Activated CD4-positive, CD25-positive, alpha-beta regulatory T cell (primary cell): Measurements from ENCODE around the gene TDRKH.

ENCODE experiments used
- DNase-seq, 4 experiments: peaks; one replicate each; lab custom pipeline; 2025; lab: John Stamatoyannopoulos, UW

TDRKH gene

DNA sequence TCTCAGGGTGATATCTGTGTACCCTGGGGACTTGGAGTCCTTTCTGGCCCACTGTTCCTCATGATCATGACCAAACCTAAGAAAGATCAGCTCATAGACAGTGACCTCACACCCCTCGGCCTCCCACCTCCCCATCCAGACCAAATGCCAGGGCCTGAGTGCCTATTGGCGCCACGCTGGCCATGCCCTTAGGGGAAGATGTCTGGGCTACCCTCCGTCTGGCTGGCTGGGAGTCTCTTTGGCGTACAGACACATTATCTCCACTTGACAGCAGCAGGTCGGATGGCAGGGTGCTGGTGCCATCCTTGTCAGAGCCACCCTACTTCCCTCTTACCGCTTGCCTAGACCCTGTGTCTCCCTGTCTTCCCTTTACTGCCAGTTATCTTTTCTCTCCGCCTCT is 32.9 kb upstream of the TDRKH start:
- DNase-seq: no peak

DNA sequence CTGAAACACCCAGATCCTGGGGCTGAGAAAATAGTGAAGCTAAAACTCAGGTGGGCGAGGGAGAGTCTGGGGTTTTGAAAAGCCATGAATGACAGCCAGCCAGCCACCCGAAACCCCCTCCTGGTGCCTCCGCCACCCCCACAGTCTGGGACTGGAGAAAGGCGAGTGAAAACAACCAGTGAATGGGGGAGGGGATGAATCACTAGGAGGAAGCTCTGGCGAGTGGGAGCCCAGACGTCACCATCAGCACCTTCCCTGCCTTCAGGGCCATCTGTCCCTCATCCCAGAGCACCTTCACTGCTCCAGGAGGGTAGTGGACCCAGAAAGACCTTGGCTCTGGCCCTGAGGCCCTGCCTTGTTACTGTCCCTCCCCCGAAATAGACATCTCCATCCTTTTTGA is 32.1 kb upstream of the TDRKH start:
- no peak for DNase-seq

- DNase-seq: no peak
Measured at GRCh38 chr1:151820940-151821339, 30.6 kb upstream of the TDRKH start.

DNA sequence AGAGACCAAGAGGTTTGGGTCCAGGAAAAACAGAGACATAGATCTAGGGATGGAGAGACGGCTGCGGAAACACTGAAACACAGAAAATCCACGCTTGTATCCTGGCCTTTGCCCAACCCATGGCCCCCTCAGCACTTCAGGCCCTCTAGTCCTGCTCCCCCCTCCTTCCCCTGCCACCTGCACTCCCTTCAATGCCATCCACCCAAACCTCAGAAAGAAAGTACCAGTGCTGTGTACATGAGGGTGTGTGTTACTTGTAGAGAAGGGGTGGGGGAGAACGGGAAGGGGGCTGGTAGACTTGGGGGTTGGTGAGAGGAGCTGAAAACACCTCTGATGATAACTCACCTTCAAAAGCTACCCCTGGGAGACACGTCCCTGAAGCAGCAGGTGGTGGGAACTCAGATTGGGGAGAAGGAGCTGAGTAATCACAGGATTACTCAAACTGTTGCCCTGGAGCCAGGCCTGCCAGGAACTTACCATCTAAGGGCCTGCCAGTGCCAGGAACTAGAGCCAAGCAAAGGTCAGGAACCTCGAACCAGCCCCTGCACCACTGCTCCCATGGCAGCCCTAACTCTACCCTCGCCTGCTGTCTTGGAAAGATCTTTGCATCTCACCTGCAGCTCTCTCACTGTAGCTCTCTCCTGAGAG is 29.8 kb upstream of the TDRKH start:
- no peak for DNase-seq

GRCh38 chr1:151819227-151819835 is 29.0 kb upstream of the TDRKH start:
- no peak for DNase-seq

DNA sequence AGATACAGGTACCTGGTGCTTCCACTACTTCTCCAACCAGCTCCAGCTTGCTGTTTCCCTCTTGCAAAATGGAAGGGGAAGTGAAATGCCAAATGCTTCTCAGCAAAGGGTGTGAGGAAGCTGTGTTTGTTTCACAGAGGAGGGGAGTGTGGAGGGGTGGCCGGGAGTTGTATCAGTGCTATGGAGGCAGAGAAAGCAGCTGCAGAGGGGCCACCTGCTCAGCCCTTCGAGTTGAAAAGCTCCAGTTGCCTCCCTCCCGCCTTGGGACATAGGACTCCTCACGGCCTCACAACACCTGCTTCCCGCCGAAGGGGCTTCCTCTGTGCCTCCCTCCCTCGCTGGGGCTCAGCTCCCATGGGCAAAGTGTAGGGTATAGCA is 27.0 kb upstream of the TDRKH start:
- DNase-seq: no peak

- DNase-seq: no peak
Measured at GRCh38 chr1:151816548-151817352, 26.4 kb upstream of the TDRKH start.

DNA sequence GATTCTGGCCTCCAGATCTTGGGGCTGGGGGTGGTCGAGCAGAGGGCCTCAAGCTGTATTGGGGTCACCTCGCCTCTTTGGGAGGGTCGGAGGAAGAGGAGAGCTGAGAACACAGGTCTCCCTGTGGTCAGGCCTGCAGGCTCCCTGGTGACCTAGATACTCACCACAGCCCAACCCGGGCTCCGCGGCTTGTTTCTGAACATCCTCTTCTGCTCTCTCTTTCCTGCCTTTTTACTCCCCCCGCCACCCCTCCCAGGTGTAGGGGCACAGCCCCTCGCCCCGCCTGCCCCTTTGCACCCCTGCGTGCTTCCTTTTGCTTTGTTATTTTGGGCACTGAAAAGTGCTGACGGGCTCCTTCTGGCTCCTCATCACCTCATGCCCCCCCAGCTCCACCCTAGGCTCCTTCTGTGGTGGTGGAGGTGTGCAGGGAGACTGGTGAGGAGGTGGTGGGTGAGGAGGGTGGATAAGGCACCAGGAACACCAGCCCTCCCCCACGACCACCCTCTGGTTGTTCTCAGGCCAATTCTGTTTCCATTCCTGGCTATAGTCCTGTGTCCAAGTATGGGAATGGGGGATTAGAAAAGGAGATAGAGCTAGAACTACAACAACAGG is 25.5 kb upstream of the TDRKH start:
- no peak for DNase-seq

- no peak for DNase-seq
Measured at GRCh38 chr1:151814971-151815545, 24.8 kb upstream of the TDRKH start.

DNA sequence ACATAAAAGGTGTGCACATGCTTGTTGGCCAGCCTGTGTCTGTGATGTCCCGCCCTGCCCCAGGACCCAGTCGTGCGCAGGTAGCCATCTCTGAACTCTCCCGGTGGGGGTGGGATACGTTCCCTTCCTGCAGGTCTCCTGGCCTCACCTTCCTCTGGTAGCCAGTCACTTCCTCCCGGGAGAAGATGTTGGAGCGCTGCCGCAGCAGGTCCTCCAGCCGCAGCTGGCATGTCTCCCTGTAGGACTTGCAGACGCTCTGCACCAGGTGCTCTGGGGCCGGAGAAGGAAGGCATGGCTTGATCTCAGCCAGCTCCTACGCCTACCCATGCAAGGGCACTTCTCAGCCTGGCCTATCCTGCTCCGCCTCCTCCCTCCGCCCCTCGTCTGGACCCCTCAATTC is 24.1 kb upstream of the TDRKH start:
- DNase-seq: no peak

GRCh38 chr1:151813271-151813977 is 23.1 kb upstream of the TDRKH start:
- DNase-seq: no peak

DNA sequence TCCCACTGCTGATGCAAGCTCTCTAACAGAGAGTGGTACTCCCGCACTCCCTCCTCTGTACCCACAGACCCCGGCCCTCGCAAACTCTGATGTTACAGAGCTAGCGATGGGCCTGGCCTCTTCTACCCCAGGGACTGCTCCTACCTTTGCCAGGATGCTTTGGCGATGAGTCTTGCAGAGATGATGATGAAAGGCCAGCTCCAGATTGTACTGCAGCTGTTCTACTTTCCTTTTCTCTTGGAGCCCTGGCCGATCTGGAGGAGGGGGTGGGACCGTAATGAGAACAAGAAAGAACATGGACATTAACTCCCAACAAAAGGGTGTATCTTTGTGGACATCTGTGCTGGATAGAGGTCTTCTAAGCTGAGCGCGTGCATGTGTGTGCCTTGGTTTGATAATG is 20.9 kb upstream of the TDRKH start:
- DNase-seq: no peak

- DNase-seq: no peak
Measured at GRCh38 chr1:151809985-151810556, 19.8 kb upstream of the TDRKH start.

- no peak for DNase-seq
Measured at GRCh38 chr1:151809290-151809984, 19.1 kb upstream of the TDRKH start.

- DNase-seq: no peak
Measured at GRCh38 chr1:151807766-151808165, 17.5 kb upstream of the TDRKH start.

DNA sequence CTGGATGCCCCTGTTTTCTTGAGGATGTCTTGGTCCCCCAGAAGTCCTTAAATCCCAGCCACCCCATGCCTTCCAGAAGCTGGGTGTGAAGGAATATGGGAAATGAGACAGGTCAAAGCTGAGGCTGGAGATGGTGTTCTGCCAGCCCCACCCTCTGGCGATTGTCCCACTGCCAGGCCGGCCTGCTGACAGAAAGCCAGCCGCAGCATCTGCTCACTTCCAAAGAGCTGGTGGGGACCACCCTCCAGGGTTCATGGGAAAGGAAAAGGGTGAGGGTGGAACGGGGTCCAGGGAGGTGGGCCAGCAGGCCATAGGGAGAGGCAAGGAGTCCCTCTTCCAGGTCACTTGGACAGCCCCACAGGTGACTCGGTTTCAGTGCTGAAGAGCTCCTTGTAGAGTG is 16.8 kb upstream of the TDRKH start:
- DNase-seq: no peak

DNA sequence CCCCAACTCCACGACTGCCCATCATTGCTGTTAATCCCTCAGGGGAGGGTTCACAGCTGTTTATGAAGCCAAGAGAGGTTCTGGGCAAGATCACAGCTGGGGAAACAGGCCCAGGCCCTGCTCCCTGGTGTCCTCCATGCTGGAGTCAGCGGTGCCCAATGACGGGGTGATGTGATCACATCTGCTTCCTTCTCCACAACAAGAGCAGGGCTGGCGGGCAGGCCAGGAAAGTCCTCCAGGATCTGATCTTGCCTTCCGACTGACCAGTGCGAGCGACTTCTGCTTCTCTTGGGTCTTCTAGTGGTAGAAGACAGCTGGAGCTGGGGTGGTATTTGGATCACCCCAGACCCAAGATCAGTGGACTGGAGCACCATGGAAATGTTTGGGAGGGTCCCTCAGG is 15.9 kb upstream of the TDRKH start:
- DNase-seq: no peak

DNA sequence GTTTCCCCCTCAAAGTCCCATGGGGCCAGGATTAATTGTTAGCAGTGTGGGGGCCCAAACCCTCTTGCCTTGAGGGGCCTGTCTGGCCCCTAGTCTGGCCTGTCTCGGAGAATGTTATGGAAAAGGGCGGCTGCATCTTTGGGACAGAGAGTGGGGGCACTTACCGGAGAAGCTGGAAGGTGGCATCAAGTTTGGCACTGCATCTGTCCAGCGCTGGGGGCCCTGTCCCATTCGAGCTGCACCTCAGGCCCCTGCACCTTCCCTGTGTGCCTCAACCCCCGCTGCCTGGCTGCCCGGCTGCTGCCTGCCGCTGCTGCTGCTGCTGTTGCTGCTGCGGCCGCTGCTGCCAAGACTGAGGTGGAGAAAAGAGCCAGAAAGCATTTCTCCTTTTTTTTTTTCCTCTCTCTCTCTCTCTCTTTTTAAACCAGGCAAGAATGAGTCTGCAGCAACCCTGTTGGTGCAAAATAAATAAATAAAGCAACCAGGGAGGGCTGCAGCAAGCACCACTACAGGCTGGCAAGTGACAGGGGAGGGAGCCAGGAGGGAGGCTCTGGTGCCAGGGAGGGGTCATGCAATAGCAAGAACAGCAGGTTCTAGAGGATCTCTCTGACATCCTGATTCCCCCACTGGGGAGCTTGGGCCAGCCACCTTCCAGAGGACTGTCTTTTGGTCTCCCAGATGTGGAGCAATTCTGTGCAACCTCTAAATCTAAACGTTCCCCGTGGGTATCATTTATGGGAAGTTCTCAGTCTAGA is 14.9 kb upstream of the TDRKH start, which contains the start of gene LINGO4:
TSS of gene LINGO4 (minus strand) at position 354 of the 755 bp plus-strand sequence. CDS start 2,715 bp downstream, outside the sequence.
- DNase-seq: no peak

- no peak for DNase-seq
Measured at GRCh38 chr1:151803915-151804314, 13.6 kb upstream of the TDRKH start.

GRCh38 chr1:151803164-151803563 is 12.9 kb upstream of the TDRKH start:
- DNase-seq: no peak
